Neural progenitor cell (in vitro differentiated cells): ENCODE measurements around the gene LHCGR. TPM values are rescaled to one million over a fixed set of nuclear protein-coding genes. Genes with fewer than 3 reads are reported as not detected.

Source experiments
- DNase-seq: peaks from one replicate; pipeline ENCODE4 v3.0.0-alpha.2; 2016; ENCODE audit warnings: low spot score
- H2AFZ ChIP-seq: fragments of 200-600 bp; sonication (generic); replicated peaks from 2 replicates; pipeline ENCODE4 v1.6.1; 2016; ENCODE audit warnings: antibody characterized with exemption
- H3F3A ChIP-seq: fragments of 200-600 bp; sonication (generic); 2 replicates; pipeline ENCODE4 v1.6.1; 2016; ENCODE audit warnings: antibody characterized with exemption, low read depth
- H3K27ac ChIP-seq: fragments of 200-600 bp; sonication (generic); 2 replicates; pipeline ENCODE4 v1.5.1; 2016; ENCODE audit warnings: mild to moderate bottlenecking
- H3K27me3 ChIP-seq: fragments of 200-600 bp; sonication (generic); 2 replicates; pipeline ENCODE4 v1.6.1; 2016; ENCODE audit warnings: mild to moderate bottlenecking, moderate library complexity
- H3K36me3 ChIP-seq: fragments of 200-600 bp; sonication (generic); 2 replicates; pipeline ENCODE4 v1.5.1; 2016
- H3K4me1 ChIP-seq: fragments of 200-600 bp; sonication (generic); 2 replicates; pipeline ENCODE4 v1.6.1; 2016; ENCODE audit warnings: mixed run types
- H3K4me2 ChIP-seq: fragments of 200-600 bp; sonication (generic); 2 replicates; pipeline ENCODE4 v1.6.1; 2016
- H3K4me3 ChIP-seq: fragments of 200-600 bp; sonication (generic); 2 replicates; pipeline ENCODE4 v1.5.1; 2016
- H3K79me2 ChIP-seq: fragments of 200-600 bp; sonication (generic); 2 replicates; pipeline ENCODE4 v1.6.1; 2016; ENCODE audit warnings: low read depth
- H3K9ac ChIP-seq: fragments of 200-600 bp; sonication (generic); 2 replicates; pipeline ENCODE4 v1.6.1; 2016
- H3K9me3 ChIP-seq: fragments of 200-600 bp; sonication (generic); 2 replicates; pipeline ENCODE4 v1.5.1; 2016; ENCODE audit warnings: low read depth
- H4K20me1 ChIP-seq: fragments of 200-600 bp; sonication (generic); 2 replicates; pipeline ENCODE4 v1.6.1; 2016; ENCODE audit warnings: low read depth
- H3K27ac Mint-ChIP-seq: 3 replicates; pipeline ENCODE4 v1.8.0; 2021; ENCODE audit warnings: mixed read lengths
- H3K27me3 Mint-ChIP-seq: 2 replicates; pipeline ENCODE4 v1.8.0; 2022; ENCODE audit warnings: low read depth, mild to moderate bottlenecking, inconsistent platforms, moderate library complexity, mixed read lengths; ENCODE audit not compliant: insufficient read depth
- H3K36me3 Mint-ChIP-seq: 3 replicates; pipeline ENCODE4 v1.8.0; 2021; ENCODE audit warnings: mixed read lengths
- H3K4me1 Mint-ChIP-seq: 3 replicates; pipeline ENCODE4 v1.8.0; 2021; ENCODE audit warnings: mixed read lengths
- H3K4me3 Mint-ChIP-seq: 3 replicates; pipeline ENCODE4 v1.8.0; 2021; ENCODE audit warnings: mild to moderate bottlenecking, moderate library complexity, mixed read lengths
- H3K9me3 Mint-ChIP-seq: 3 replicates; pipeline ENCODE4 v1.8.0; 2020; ENCODE audit warnings: mixed read lengths
- CTCF ChIP-seq: fragments of 200-600 bp; sonication (generic); IDR thresholded peaks from 2 replicates; pipeline ENCODE4 v1.5.1; 2017; ENCODE audit warnings: antibody characterized with exemption, mild to moderate bottlenecking
- EZH2 ChIP-seq: fragments of 200-600 bp; sonication (generic); IDR thresholded peaks from 2 replicates; pipeline ENCODE4 v1.6.1; 2017; ENCODE audit warnings: antibody characterized with exemption, mild to moderate bottlenecking, moderate library complexity
- EZH2phosphoT487 ChIP-seq: fragments of 200-600 bp; sonication (generic); IDR thresholded peaks from 2 replicates; pipeline ENCODE4 v1.6.1; 2017; ENCODE audit warnings: antibody characterized with exemption
- small RNA-seq: library from RNA; depleted of rRNA; stranded (forward); fragments of <200 nt; gene quantifications from one replicate; pipeline ENCODE3, GENCODE V24; 2015
- total RNA-seq: library from RNA; depleted of rRNA; stranded (reverse); fragments of >200 nt; gene quantifications from 2 replicates; pipeline ENCODE4 v1.2.3, GENCODE V29; 2015; ENCODE audit warnings: low replicate concordance

Gene LHCGR
- total RNA-seq, 1 donor from 2014 or later = not detected

GRCh38 chr2:48668992-48669391 lies 86.5 kb downstream of the LHCGR start:
- Histone ChIP-seq H3K4me1 (no peaks in the 10 kb centered on the region), H3K4me2 (no peak overlapping the region), H3K36me3 (no peaks in the 10 kb centered on the region), H3F3A (no peaks in the 10 kb centered on the region), H3K9ac (no peak overlapping the region), H4K20me1 (no peaks in the 10 kb centered on the region), H3K27me3 (no peaks in the 10 kb centered on the region), H3K4me3 (no peak overlapping the region), H3K79me2 (no peaks in the 10 kb centered on the region), H2AFZ (no peak overlapping the region), H3K9me3 (peaks cover 4% of the 10 kb centered on the region), H3K27ac (no peak overlapping the region)
- no peaks in the 10 kb centered on the region for H3K4me1 Mint-ChIP-seq
- TF ChIP-seq EZH2 (no peak), CTCF (no peak), EZH2phosphoT487 (no peak)
- H3K27ac Mint-ChIP-seq = no peak overlapping the region
- no peaks in the 10 kb centered on the region for H3K36me3 Mint-ChIP-seq
- peaks cover 3% of the 10 kb centered on the region for H3K27me3 Mint-ChIP-seq
- no peak overlapping the region for H3K4me3 Mint-ChIP-seq
- peaks cover 13% of the 10 kb centered on the region for H3K9me3 Mint-ChIP-seq
- DNase-seq = no peak

GRCh38 chr2:48651158-48651790 lies 104.2 kb downstream of the LHCGR start:
- H3K36me3 Mint-ChIP-seq = no peaks in the 10 kb centered on the region
- Histone ChIP-seq H4K20me1 (no peaks in the 10 kb centered on the region), H3K27me3 (no peaks in the 10 kb centered on the region), H3K4me2 (no peak overlapping the region), H2AFZ (peak overlapping the region; percentile 29), H3K27ac (no peak overlapping the region), H3K9me3 (no peaks in the 10 kb centered on the region), H3K9ac (no peak overlapping the region), H3K36me3 (no peaks in the 10 kb centered on the region), H3K4me3 (no peak overlapping the region), H3K79me2 (no peaks in the 10 kb centered on the region), H3F3A (no peaks in the 10 kb centered on the region), H3K4me1 (no peaks in the 10 kb centered on the region)
- DNase-seq = no peak
- H3K27me3 Mint-ChIP-seq = no peaks in the 10 kb centered on the region
- H3K9me3 Mint-ChIP-seq = no peaks in the 10 kb centered on the region
- TF ChIP-seq EZH2phosphoT487 = no peak
- TF ChIP-seq CTCF = no peak
- TF ChIP-seq EZH2 = no peak
- H3K4me3 Mint-ChIP-seq = no peak overlapping the region
- H3K4me1 Mint-ChIP-seq = no peaks in the 10 kb centered on the region
- no peak overlapping the region for H3K27ac Mint-ChIP-seq

GRCh38 chr2:48638261-48638660 lies 117.3 kb downstream of the LHCGR start:
- H3K4me1 ChIP-seq = no peaks in the 10 kb centered on the region
- no peak overlapping the region for H3K4me3 ChIP-seq
- Mint-ChIP-seq H3K4me3 (no peak overlapping the region), H3K36me3 (no peaks in the 10 kb centered on the region), H3K9me3 (peaks cover 5% of the 10 kb centered on the region), H3K27me3 (peaks cover 2% of the 10 kb centered on the region), H3K4me1 (no peaks in the 10 kb centered on the region), H3K27ac (no peak overlapping the region)
- no peaks in the 10 kb centered on the region for H3K36me3 ChIP-seq
- H3K27me3 ChIP-seq = no peaks in the 10 kb centered on the region
- DNase-seq = no peak
- no peaks in the 10 kb centered on the region for H3K79me2 ChIP-seq
- H3K9ac ChIP-seq = no peak overlapping the region
- no peak overlapping the region for H2AFZ ChIP-seq
- no peaks in the 10 kb centered on the region for H3K9me3 ChIP-seq
- no peak overlapping the region for H3K27ac ChIP-seq
- TF ChIP-seq EZH2phosphoT487 (no peak), EZH2 (no peak), CTCF (no peak)
- no peaks in the 10 kb centered on the region for H4K20me1 ChIP-seq
- no peaks in the 10 kb centered on the region for H3F3A ChIP-seq
- no peak overlapping the region for H3K4me2 ChIP-seq

Small RNA genes lying within 50 kb of the gene (small RNA-seq; reads per million reads assigned to genes)
- not detected for gene ELOBP3

Other genes starting within 250 kb of the LHCGR start
- 36.7 and 51.7 TPM in 2 replicates for gene STON1, start 225.6 kb downstream of the LHCGR start, total RNA-seq
- gene GTF2A1L, start 137.9 kb downstream of the LHCGR start, total RNA-seq = 1.6 and 3.7 TPM in 2 replicates